WTC11 (cell line): ENCODE measurements around the gene FAM50A.

Experiments used
- ARID4B ChIP-seq: sonication (generic); formaldehyde crosslinking; IDR thresholded peaks from 2 replicates; pipeline ENCODE4 v1.8.0; 2023; ENCODE audit warnings: missing genetic modification reagents, mild to moderate bottlenecking, borderline replicate concordance
- ATF6 ChIP-seq: sonication (generic); formaldehyde crosslinking; IDR thresholded peaks from 2 replicates; pipeline ENCODE4 v1.8.1; 2023; ENCODE audit warnings: mild to moderate bottlenecking, missing genetic modification reagents
- CTCF ChIP-seq: fragments of 200-600 bp; IDR thresholded peaks from 2 replicates; pipeline ENCODE4 v1.8.0; 2022; ENCODE audit warnings: antibody characterized with exemption
- ESRRA ChIP-seq: sonication (generic); formaldehyde crosslinking; IDR thresholded peaks from 2 replicates; pipeline ENCODE4 v1.8.1; 2022; ENCODE audit warnings: mild to moderate bottlenecking, missing genetic modification reagents, borderline replicate concordance
- GTF2I ChIP-seq: fragments of 250-450 bp; sonication (Bioruptor Pico); conservative IDR thresholded peaks from 2 replicates; pipeline ENCODE4 v1.4.0; 2021; ENCODE audit warnings: mild to moderate bottlenecking
- KAT7 ChIP-seq: sonication (generic); formaldehyde crosslinking; IDR thresholded peaks from 2 replicates; pipeline ENCODE4 v1.8.1; 2023; ENCODE audit warnings: missing genetic modification reagents, mild to moderate bottlenecking, borderline replicate concordance
- NFE2L1 ChIP-seq: sonication (generic); formaldehyde crosslinking; IDR thresholded peaks from 2 replicates; pipeline ENCODE4 v1.8.1; 2023; ENCODE audit warnings: missing genetic modification reagents
- SMAD3 ChIP-seq: sonication (generic); formaldehyde crosslinking; IDR thresholded peaks from 2 replicates; pipeline ENCODE4 v1.8.0; 2022; ENCODE audit warnings: missing genetic modification reagents, mild to moderate bottlenecking, borderline replicate concordance
- TCF7 ChIP-seq: sonication (generic); formaldehyde crosslinking; IDR thresholded peaks from 2 replicates; pipeline ENCODE4 v1.8.0; 2022; ENCODE audit warnings: mild to moderate bottlenecking, low read depth, missing genetic modification reagents, moderate library complexity
- USF2 ChIP-seq: sonication (generic); formaldehyde crosslinking; IDR thresholded peaks from 2 replicates; pipeline ENCODE4 v1.8.1; 2023; ENCODE audit warnings: mild to moderate bottlenecking, missing genetic modification reagents, moderate library complexity
- ZSCAN18 ChIP-seq: fragments of 250-450 bp; sonication (Bioruptor Pico); IDR thresholded peaks from 2 replicates; pipeline ENCODE4 v2.1.2; 2022; ENCODE audit warnings: mild to moderate bottlenecking, moderate library complexity

GRCh38 chrX:154459832-154460231, 15.9 kb downstream of the FAM50A start:
- no peak for TF ChIP-seq CTCF
- TF ChIP-seq USF2 (CRISPR knock-in tag), result no peak
- TF ChIP-seq NFE2L1 (CRISPR knock-in tag), result no peak
- TF ChIP-seq ATF6 (CRISPR knock-in tag), result no peak
- no peak for TF ChIP-seq TCF7 (CRISPR knock-in tag)
- TF ChIP-seq GTF2I (CRISPR knock-in tag), result no peak
- no peak for TF ChIP-seq ZSCAN18 (CRISPR knock-in tag)
- no peak for TF ChIP-seq KAT7
- TF ChIP-seq ESRRA (CRISPR knock-in tag), result no peak
- TF ChIP-seq SMAD3 (CRISPR knock-in tag), result no peak
- no peak for TF ChIP-seq ARID4B (CRISPR knock-in tag)
